ENCODE measurements around the gene OLFML2A.

Gene OLFML2A

DNA sequence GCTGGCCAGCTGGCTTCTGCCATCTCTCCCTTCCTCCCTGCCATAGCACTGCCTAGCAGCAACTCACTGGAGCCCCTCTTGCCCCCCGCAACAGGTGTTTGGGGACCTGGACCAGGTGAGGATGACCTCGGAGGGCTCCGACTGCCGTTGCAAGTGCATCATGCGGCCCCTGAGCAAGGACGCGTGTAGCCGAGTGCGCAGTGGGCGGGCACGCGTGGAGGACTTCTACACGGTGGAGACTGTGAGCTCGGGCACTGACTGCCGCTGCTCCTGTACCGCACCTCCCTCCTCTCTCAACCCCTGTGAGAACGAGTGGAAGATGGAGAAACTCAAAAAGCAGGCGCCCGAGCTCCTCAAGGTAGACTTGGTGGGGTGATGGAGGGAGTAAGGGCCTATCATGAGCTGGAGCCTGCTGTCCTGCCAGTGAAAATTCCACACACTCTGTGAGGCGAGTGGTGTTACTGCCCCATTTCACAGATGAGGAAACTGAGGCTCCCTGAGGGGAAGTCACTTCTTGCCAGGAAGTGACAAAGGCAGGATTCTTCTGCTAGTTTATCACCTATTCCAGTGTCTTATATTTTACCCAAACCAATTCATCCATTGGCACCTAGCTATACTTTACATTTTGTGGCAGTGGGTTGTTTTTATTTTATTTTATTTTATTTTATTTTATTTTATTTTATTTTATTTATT, 10.1 kb downstream of the OLFML2A start:
- in situ Hi-C loops (cut with MboI; ENCODE audit: low sequenced_read_pairs, unreplicated experiment): loop anchor here (25.0 kb wide), 1 partner anchor 575 kb away; no protein-coding TSS in a partner anchor
- no peak for DNase-seq (ENCODE audit: low spot score)

GRCh38 chr9:124788542-124789217, 11.7 kb downstream of the OLFML2A start:
- no peak for TF ChIP-seq CTCF (IDR thresholded peaks at IDR 0.05; ENCODE audit: borderline replicate concordance, control extremely low read depth, extremely low read depth, insufficient read depth, missing control alignments)
- no peak for DNase-seq (ENCODE audit: low spot score)
- in situ Hi-C loops (cut with MboI; ENCODE audit: low sequenced_read_pairs, unreplicated experiment): loop anchor here (25.0 kb wide), 1 partner anchor 574 kb away; no protein-coding TSS in a partner anchor

More for the DNA sequence above, 10.1 kb downstream of the OLFML2A start:
- TF ChIP-seq CTCF (IDR thresholded peaks at IDR 0.05; ENCODE audit: borderline replicate concordance, control extremely low read depth, extremely low read depth, insufficient read depth, missing control alignments): no peak

DNA sequence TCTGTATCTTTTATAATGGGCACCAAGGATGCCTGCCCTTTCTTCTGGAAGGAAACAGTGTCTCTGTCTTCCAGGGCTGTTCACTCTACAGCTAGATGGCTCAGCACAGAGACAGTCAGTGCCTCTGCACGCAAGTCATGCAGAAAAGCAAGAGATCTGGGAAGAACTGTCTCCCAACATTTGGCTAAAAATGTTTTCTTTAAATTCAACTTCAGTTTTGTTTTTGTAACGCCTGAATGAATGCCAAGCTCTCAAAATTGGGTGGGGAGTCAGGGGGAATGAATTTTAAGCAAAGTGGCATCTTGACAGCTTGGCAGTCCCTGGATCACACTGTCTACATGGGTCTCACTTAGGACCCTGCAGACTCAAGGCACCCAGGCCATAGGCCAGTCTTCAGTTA, 12.6 kb downstream of the OLFML2A start:
- no peak for TF ChIP-seq CTCF (IDR thresholded peaks at IDR 0.05; ENCODE audit: borderline replicate concordance, control extremely low read depth, extremely low read depth, insufficient read depth, missing control alignments)
- in situ Hi-C loops (cut with MboI; ENCODE audit: low sequenced_read_pairs, unreplicated experiment): loop anchor here (25.0 kb wide), 1 partner anchor 573 kb away; no protein-coding TSS in a partner anchor
- DNase-seq (ENCODE audit: low spot score): no peak

- no peak for DNase-seq (ENCODE audit: low spot score)
- in situ Hi-C loops (cut with MboI; ENCODE audit: low sequenced_read_pairs, unreplicated experiment): loop anchor here (25.0 kb wide), 1 partner anchor 572 kb away; no protein-coding TSS in a partner anchor
- TF ChIP-seq CTCF (IDR thresholded peaks at IDR 0.05; ENCODE audit: borderline replicate concordance, control extremely low read depth, extremely low read depth, insufficient read depth, missing control alignments): no peak
These were observed 13.4 kb downstream of the OLFML2A start for GRCh38 chr9:124790301-124790700.

DNA sequence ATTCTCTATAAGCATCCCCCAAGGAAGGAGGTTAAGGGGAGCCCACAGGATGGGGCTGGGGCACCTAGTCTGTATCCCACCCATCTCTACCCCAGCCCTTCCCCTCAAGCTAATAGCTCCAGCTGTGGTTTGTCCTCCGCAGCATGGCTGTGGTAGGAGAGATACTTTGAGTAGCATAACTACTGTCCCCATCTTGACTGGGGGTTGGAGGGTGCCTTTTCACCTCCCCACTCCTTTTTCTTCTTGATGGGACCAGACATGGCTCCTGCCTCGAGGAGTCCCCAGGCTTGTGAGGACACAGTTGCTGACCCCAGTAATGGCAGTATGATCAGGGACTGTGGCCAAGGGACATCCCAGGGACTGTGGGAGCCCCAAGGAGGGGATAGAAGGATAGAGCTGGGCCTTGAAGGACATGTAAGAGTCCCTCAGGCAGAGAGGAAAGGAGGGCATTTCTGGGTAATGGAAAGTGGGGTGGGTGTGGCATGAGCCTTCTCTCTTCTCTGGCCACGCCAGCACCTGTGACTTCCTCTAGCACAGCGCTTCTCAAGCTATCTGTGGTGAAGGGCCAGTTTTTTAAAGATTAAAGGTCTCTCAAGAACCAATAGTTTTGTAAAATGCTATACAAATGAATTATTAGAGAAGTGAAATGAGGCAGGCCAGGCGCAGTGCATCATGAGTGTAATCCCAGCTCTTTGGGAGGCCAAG, 14.0 kb downstream of the OLFML2A start:
- no peak for TF ChIP-seq CTCF (IDR thresholded peaks at IDR 0.05; ENCODE audit: borderline replicate concordance, control extremely low read depth, extremely low read depth, insufficient read depth, missing control alignments)
- in situ Hi-C loops (cut with MboI; ENCODE audit: low sequenced_read_pairs, unreplicated experiment): loop anchor here (25.0 kb wide), 1 partner anchor 571 kb away; no protein-coding TSS in a partner anchor
- DNase-seq (ENCODE audit: low spot score): no peak

DNA sequence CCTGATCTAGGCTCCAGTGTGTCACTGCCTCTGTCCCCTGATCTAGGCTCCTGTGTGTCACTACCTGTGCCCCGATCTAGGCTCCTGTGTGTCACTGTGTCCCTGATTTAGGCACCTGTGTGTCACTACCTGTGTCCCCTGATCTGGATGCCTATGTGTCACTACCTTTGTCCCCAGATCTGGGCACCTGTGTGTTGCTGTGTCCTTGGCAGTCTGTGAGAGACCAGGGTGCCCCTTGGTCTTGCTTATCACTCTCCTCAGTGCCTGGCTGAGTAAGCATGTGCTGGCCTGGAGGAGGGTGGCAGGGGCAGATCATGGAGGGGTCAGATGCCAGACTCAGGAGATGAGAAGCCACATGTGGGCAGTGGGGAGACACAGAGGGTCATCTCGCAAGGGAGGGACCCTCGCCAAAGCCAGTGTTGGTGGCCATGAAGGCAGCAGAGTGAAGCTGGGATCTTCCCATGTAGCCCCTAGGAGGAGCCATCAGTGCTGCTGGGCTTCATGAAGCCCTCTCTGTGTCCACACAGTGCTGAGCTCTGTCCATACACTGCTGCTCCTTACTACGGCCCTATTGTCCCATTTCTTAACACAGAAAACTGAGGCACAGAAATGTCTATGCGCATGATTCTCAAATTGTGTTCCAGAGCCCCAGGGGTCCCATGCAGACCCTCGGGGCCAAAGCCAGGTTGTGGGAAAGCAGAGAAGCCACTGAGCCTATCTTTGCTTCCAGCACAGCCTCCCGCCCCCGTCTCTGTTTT, 15.5 kb downstream of the OLFML2A start:
- DNase-seq (ENCODE audit: low spot score): no peak
- in situ Hi-C loops (cut with MboI; ENCODE audit: low sequenced_read_pairs, unreplicated experiment): loop anchor here (25.0 kb wide), 1 partner anchor 570 kb away; no protein-coding TSS in a partner anchor
- TF ChIP-seq CTCF (IDR thresholded peaks at IDR 0.05; ENCODE audit: borderline replicate concordance, control extremely low read depth, extremely low read depth, insufficient read depth, missing control alignments): no peak

Measured in GM13976 (cell line).